NCI-H146 (cell line): ENCODE data around the gene C1orf21.

Experiments
- DNase-seq: peaks from one replicate; lab custom pipeline; 2025; lab: John Stamatoyannopoulos, UW

The C1orf21 gene

DNA sequence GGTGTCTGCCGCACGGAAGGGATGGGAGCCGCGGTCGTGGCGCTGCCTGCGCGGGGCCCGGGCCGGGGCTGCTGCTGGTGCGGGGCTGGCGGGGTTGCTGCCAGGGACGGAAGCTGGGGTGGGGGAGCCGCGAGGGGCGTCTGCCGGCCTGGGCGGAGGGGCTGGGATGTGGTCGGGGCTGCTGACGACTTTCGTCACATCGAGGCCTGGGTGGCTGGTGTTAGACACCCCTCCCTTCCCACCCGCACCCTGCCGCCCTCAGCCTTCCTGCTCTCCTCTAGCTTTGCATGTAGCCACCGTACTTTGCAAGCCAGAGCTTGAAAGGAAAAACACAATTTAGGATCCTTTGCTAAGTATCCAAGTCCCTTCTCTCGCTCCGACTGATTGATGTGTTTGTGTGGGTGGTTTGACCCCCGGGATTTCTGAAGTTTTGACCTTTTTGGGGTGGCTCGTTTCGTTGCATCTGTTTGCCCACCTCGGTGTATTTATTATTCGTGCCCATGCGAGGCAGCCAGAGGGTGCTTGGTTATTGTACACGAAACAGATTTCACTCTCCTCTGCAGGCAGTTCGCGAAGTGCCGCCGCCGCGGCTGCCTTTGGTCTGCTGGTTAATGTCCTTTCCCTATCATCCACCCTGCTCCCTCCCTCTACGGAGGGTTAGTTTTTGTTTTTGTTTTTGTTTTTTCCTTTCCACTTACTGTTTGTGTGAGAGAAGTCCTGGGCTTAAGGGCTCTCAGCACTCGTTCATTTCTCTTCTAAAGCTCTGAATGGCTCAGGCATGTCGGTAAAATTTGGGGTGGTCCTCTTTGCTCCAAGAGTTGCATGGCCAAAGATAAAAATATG, 868 bp downstream of the C1orf21 start:
- peak; percentile 54 for DNase-seq

- no peak for DNase-seq
Measured at GRCh38 chr1:184388319-184388889, 1.6 kb downstream of the C1orf21 start.

DNA sequence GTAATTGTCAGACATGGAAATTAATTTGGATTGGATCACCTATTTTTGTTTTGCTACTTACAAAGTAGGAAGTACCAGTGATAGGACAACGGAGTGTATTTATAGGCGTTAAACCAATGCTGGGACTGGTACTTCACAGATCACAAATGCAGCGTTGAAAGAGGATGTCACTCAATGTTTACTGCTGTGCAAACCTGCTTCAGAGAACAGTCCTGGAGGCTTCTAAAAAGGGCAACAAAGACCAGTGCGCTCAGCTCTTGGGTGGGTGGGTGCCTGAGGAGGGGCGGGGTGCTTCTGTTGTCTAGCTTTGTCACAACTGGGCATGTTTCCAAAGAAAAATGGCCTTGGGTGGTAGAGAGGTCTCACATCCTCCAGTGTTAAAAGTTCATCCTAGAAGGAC, 2.1 kb downstream of the C1orf21 start:
- DNase-seq, result peak; percentile 54

GRCh38 chr1:184389446-184389845, 2.6 kb downstream of the C1orf21 start:
- no peak for DNase-seq

DNA sequence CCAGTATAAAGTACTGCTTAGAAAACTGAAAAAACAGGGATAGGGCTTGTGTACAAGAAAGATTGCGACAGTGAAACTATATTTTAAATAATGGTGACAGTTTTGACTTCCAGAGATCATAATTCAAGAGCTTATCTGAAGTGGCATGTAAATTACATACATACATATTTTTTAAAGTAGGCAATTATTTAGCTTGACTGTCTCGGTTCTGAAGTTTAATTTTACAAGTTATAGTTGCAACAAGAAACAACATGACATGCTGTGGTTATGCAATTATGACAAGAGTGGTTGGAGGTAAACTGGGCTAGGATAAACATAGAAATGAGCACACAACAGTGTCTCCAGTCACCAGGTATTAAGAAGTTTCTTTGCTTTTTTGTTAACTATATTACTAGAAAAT, 4.1 kb downstream of the C1orf21 start:
- no peak for DNase-seq

DNA sequence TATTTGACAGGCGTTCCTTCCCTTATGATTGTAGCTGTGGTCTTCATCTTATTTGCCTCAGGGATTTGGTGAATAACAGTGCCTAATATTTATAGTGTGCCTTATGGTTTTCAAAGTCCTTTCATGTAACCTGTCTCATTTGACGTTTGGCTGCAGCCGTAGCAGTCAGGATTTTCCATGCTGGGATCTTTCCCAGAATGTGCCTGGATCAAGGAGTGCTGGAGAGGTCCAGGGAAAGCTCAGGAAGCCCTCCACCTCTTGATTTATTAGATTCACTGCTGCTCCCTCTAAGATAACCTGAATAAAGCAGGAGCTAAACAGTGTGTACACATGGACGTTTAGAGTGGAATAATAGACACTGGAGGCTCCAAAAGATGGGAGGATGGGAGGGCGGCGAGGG, 5.2 kb downstream of the C1orf21 start:
- no peak for DNase-seq

GRCh38 chr1:184392779-184393522, 6.1 kb downstream of the C1orf21 start:
- no peak for DNase-seq

DNA sequence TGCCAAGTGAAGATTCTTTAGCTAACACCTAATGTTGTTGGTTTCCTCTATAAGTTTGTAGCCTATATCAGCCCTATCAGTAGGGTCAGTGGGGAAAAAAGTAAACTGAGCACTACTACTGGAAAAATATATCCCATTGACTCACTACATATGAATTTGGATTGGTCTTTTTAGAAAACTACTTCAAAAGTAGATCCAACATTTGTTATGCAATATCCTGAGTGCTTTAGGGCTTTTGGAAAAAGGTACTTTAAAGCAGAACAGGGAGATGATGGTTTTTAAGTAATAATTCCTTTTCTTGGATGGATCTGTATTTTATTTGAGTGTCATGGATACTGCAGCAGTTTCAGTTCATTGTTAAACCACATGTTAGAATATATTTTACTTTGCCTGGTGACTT, 7.1 kb downstream of the C1orf21 start:
- no peak for DNase-seq

- DNase-seq, result peak; percentile 48
Measured at GRCh38 chr1:184395370-184395769, 8.5 kb downstream of the C1orf21 start.

GRCh38 chr1:184395937-184396480, 9.2 kb downstream of the C1orf21 start:
- DNase-seq, result no peak

DNA sequence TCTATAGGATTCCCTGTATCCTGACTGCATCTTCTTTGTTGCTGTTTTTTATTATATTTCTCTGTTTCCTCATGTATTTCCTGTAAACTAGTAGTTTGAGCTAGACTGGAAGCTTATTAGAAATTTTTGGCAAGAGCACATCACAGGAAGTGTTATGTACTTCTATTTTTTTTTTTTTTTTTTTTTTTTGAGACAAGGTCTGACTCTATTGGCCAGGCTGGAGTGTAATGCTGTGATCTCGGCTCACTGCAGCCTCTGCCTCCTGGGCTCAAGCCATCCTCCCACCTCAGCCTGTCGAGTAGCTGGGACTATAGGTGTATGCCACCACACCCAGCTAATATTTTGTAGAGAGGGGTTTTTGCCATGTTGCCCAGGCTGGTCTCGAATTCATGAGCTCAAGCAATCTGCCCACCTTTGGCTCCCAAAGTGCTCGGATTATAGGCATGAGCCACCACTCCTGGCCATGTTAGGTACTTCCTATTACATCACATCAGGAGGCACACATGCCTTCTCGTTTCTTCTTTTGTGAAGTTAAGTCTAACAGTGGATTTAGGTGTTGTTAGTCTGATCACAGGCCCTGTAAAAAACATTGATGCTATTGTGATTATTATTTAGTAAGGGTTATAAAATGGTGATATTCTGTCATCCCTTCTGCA, 12.5 kb downstream of the C1orf21 start:
- DNase-seq, result no peak

- no peak for DNase-seq
Measured at GRCh38 chr1:184403961-184404726, 17.3 kb downstream of the C1orf21 start.

DNA sequence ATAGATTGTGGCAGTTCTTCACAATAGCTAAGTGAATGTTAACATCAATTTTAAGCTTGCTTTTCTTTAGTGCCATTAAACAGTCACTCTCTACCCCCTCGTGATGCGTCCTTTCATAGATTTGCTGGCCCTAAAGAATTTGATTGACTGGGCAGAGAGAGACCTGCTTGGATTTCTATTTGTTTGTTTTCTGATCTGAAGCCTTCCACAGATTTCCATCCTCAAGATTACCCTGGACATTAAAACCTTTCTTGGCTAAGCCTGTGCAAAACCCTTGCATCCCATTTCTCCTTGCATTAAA, 17.8 kb downstream of the C1orf21 start:
- DNase-seq, result no peak

DNA sequence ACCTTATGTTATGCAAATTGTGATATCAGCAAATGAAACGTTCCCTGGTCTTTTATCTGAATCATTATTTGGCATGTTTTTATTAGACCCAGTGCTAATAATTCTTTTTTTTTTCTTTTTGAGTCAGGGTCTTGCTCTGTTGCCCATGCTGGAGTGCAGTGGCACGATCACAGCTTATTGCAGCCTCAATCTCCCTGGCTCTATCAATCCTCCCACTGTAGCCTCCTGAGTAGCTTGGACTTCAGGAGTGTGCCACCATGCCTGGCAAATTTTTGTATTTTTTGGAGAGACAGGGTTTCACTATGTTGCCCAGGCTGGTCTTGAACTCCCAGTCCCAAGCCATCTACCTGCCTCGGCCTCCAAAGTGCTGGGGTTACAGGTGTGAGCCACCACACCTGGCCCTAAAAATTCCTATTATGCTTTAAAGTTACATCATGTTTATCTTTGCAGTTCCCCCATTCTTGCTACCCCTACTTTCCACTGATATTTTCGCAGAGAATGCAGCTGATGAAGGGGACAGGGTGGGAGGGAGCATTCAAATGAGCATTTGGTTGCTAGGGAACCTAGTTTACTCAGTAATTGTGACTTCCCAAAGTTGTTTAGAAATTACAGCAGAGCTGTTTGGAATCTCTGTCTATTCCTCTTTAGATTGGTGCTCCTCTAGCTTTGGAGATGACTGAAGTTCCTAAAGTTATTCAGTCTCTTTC, 18.4 kb downstream of the C1orf21 start:
- peak; percentile 19 for DNase-seq

DNA sequence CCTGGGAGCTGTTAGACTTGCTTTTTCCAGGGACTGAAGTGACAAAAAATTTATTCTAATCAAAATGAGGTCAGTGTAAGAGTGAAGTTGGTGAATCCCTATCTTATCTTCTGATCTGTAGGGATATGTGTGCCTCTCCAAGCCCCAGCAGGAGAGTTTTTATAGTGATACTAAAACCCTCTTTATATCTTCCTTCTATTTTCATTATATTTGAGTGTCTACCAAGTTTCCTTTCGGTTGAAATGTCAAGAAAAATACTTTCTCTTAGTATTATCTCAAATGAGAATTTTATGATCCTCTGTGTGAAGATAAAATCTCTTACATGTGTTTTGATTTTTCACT, 18.9 kb downstream of the C1orf21 start:
- no peak for DNase-seq

DNA sequence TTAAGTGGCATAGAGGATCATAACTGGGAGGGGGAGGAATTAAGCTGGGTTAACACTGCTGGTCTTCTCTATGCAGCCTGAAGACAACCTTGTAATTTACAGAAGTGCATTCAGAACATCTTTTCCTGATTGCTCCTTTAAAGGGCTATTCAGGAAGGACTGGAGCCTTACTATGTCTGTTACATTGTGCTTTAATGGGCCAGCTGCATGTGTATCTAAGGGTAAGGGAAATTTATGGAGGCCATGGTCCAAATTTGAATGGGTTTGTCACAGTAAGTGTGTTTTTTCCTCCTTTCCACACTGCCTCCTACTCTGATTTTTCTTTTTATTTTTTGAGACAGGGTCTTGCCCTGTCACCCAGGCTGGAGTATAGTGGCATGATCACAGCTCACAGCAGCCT, 19.6 kb downstream of the C1orf21 start:
- DNase-seq, result no peak

GRCh38 chr1:184407816-184408510, 21.1 kb downstream of the C1orf21 start:
- DNase-seq, result peak; percentile 76

- peak; percentile 71 for DNase-seq
Measured at GRCh38 chr1:184408580-184408979, 21.8 kb downstream of the C1orf21 start.

GRCh38 chr1:184409011-184409410, 22.2 kb downstream of the C1orf21 start:
- no peak for DNase-seq

GRCh38 chr1:184412472-184412871, 25.6 kb downstream of the C1orf21 start:
- DNase-seq, result no peak

- DNase-seq, result no peak
Measured at GRCh38 chr1:184416481-184416880, 29.7 kb downstream of the C1orf21 start.
